GM19324 (cell line): ENCODE measurements around the gene TANC1.

Experiments used
- ATAC-seq: cut with Tn5 transposase; IDR thresholded peaks from one replicate; pipeline ENCODE4 v1.9.1; 2021; ENCODE audit warnings: mild to moderate bottlenecking, moderate library complexity; ENCODE audit not compliant: unreplicated experiment, low FRiP score

Gene TANC1

DNA sequence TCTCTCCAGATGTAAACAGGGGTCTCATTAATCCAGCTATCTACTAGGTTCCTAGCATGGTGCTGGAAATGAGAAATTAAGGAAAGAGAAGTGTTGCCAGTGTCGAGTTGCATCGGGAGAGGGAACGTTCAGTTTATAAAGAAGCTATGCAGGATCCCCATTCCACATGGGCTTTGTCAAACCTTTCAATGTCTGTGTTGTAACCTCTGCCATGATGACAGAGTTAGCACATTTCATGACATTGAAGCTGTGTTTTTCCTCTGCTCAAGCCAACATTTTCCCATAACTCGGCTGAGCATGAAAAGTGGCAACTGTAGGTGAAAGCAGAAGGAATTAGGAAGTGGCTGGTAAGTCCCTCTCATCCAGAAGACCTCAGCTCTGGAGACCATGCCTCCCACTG is 184.6 kb downstream of the TANC1 start:
- ATAC-seq = no peak

DNA sequence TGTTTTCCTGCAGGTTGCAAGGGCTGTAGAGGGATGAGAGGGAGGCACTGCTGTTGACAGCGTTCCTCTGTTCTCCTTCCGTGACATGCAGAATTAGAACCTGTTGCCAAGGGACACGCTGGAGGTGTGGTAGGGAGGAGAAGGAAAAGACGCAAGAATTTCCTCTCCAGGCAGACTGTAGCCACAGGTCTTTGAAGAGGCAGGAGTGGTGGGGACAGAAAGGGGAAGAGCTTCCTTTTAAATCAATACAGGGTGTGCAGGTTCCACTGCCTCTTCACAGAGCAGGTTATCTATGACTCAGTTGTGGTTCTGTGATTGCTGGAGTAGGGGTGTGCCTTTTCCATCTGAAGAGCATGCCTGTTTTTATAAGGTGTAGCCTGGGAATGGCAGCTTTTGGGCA is 185.0 kb downstream of the TANC1 start:
- no peak for ATAC-seq

DNA sequence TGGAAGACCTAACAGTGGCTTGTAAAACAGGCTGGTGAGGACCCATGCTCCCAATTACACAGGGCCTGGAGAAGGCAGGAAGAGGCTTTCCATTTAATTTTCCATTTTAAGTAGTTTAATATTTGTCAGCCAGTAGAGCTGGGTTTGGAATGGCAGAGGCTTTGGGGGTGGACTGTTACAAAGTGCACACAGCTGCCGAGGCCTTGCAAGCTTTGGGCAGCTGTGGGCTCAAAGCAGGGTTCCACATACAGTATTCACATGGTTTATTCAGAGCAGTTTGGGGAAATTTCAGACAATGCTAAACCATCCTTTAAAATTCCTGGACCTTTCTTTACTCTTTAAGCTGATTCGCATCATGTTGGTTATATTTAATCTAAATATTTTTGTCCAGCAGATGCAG is 185.5 kb downstream of the TANC1 start:
- no peak for ATAC-seq

DNA sequence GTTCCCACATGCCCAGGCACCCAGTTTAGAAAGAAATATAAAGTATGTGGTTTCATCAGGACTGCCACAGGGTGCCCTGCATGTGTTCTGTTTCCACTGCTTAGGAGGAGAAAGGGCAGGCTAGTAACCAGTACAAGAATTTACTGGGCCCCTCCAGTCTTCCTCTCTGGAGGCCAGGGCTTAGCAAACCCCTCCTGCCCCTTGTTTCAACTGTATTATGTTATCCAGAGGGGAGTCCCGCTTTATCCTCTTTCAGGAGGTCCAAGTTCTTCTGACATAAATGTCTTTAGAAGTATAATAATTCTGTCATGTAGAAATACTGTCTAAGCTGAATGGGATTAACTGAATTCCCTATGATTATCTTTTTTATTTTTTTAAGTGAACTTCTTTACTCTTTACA is 185.9 kb downstream of the TANC1 start:
- no peak for ATAC-seq

DNA sequence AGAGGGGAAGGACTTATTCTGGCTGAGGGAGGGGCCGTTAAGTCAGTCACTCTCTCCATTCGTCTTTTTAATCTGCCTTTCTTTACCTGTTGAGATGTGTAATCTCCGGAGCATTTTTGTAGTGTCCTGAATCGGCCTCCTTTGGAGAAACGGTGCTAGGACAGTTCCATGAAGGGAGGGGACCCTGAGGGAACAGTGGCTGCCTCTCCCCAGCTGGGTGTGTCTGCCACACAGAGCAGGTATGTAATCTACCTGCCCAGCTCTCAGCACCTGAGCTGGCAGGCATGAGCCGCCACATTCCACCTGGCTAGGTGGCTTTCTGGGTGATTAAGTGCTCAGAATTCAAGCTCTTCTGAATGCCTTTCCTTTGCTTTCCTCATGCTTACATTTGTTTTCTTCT is 186.9 kb downstream of the TANC1 start:
- no peak for ATAC-seq

DNA sequence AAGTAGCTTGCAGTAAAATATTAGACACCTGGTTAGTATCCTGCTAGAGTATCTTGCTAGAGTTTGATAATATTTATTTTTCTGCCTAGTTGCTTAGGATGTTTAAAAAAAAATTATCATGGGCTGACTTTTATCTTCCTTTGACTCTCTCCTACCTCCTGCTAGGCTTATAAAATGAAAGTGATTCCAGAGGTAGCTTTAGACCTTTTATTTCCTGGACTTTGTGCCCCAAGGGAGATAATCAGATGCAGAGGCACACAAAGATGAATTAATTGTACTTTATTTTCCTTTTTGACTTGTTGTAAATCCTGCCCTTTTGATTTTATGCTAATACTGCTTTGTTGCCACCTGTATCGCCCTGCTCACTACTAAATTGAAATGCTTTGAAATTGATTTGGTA is 187.4 kb downstream of the TANC1 start:
- ATAC-seq = no peak

DNA sequence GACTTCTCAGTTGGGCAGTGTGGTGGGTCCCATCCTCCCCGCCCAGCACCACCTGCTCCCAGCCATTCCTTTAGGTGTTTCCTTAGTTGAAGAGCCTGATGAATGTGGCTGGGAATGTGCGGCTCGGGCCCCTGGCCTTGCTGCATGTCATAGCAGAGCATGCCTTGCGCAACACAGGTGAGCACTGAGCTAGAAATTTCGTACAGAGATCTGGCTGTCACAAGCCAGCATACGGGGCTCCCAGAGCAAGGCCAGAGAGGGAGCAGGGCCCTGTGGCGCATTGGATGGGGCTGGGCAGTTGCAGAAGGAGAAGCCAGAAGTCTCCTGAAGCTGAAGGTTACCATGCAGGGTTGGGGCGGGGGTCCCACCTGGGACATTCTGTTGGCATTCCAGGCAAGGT is 188.4 kb downstream of the TANC1 start:
- no peak for ATAC-seq

DNA sequence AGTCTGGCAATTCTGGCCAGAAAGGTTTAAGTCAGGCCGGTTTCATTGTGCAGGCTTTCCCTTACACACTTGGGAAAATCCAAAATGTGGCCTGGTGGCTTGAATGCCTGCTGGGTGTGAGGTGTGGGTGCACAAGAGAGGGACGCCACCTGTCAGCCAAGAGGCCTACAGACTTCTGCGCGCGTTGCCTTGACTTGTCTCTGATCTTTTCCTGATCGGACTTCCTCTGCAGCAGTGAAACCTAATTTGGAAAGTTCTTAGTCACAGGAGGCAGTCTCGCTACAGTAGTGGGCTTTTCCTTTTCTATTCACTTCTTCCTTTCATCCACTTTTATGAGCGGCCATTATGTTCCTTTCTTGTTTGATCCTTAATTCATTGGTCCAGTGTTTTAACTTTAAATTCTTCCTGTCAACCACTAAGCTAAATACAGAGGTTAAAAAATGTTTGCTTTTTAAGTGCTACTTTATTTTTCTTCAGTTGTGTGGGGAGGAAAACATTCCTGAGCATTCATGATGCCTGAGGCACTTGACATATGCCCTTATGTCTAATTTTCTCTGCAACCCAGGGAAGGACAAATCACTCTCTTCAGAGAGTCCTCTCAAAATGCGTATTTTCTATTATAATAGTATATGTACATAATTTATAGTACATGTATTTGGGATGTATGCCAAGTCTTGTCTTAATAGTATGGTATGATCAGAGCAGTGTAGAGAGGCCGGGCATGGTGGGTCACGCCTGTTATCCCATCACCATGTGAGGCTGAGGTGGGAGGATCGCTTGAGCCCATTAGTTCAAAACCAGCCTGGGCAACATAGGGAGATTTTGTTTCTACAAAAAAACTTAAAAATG is 189.1 kb downstream of the TANC1 start:
- ATAC-seq = no peak

DNA sequence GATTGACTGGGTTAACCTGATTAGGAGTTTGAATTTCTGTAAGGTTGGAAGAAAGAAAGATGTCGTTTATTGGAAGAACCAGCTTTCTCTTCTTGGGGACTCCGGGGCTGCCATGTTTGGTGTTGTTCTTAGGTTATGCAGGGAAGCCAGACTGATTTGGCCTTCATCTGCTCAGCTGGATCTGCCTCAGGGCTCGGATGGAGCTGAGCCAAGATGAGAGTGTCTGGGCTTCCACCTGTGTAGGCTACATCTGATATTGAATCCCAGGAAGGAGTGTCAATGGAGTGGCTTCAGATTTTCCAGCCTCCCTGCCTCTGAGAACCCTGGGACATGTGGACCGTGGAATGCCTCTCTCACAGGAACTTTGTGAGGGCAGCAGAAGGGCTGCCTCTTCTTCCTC is 192.0 kb downstream of the TANC1 start:
- ATAC-seq = no peak

DNA sequence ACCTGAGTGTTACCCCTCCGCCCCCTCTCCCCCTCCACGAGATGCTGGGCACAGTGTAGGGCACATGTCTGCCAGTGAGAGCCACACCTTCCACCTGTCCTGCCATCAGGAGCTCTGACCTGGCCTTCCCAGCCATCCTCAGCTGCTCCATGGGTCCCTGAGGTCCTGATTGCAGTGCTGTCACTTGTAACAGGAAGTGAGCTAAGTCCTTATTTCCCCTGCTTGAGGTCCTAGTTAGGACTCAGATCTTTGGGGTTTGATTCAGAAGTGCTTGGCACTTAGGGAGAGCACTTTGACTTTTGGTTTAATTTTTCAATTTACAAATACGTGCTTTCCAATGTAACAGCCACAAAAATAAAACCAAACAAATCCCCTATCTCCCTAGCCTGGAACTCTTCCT is 192.5 kb downstream of the TANC1 start:
- no peak for ATAC-seq

DNA sequence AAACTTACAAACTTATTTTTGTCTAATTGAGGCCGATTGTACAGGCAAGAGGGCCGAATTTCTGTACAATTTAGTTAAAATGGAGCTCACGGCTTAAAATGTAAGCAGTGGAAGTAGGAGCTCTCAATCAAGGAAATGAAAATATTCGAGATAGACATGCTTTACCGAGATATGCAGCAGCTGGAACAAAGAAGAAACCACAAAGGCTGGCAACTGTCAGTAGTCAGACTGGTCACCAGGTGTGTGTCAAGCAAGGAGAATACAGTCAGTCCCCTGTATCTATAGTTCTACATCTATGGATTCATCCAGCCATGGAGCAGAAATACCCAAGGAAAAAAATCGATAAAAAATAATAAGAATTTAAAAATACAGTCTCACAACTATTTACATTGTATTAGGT is 195.5 kb downstream of the TANC1 start:
- ATAC-seq = no peak

DNA sequence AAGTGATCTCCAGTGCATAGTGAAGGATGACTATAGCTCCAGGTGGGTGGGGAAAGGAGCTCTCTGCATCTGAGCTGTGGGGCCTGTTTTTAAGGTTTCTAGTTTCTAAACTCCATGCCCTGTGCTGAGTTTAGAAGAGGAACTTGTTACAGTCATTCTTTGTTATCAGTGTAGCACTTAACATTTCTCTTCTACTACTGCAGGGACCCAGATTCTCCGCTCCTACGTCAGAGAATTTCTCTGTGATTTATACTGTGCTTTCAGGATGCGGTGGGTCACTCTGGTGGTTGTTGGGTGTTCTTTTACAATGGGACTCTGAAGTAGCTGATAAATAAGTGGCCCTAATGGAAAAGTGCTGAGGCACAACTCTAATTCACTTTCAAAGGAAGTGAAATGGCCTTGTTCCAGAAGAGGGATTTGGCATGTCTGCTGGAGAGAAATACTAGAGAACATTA is 196.0 kb downstream of the TANC1 start:
- ATAC-seq = no peak

DNA sequence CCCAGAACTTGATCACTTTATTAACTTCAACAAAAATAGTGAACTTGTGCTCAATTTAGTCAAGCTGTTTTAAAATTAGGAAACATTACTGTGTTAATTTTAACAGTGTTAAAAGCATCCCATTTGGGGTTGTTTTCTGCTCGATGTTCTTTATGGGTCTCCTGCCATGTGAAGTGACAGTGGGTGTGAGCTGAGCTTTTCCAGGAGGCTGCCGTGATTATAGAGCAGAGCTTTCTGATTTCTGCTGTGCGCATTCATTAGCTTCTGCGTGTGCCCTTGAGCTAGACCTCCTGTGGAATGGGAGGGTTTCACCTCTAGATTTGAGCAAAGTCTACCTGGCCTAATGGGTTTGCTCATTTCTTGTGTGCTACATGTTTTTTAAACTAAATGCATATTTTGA is 196.6 kb downstream of the TANC1 start:
- ATAC-seq = no peak

DNA sequence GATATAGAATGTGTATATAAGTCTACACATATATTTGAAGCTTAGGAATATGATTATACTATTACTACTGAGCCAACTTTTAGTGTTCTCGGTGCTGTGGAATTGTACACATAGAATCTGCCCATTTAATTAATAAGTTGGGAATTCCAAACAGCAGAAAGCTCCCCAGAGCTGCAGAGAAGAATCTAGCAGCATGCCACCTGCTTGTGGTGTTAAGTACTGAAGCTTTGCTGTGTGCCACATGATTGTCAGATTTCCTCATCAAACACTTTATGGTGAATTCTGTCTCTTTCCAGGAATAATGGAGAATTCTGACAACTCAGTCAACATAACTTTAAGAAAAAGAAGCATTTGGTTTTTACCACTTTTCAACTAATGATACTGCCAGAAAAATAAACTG is 200.3 kb downstream of the TANC1 start:
- no peak for ATAC-seq

DNA sequence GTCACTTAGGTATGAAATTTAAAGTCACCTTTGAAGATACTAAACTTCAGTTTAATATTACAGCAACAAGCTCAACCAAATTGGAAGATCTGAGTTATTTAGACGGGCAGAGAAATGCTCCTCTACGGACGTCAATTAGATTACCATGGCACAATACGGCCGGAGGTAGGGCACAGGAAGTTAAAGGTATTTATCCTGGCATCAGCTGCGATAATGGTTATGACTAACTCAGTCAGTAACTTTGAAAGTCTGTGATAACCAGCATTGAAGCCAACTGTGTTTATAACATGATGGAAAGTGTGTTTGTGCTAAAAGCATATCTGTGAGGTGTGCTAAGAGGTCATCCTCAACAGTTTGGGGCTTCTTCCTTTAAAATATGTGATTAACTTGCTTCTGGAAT is 200.7 kb downstream of the TANC1 start:
- no peak for ATAC-seq

DNA sequence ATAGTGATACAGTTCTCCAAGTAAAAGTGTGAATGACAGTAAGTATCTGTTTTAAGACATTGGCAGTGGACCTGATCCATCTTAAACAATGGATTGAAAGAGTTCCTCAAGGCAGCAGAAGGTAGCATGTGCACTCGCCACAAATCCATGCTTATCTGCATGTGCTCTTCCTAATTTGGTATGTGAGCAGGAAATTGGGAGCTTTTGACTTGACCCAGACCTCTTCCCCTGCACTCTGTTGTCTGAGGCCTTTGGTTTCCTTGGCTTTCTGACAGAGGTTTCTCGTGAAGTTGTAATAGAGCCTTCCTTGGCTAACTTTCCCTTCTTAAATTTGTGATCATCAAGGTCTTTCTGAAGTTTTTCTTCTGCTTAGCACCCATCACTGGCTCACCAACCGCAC is 204.0 kb downstream of the TANC1 start:
- ATAC-seq = no peak

DNA sequence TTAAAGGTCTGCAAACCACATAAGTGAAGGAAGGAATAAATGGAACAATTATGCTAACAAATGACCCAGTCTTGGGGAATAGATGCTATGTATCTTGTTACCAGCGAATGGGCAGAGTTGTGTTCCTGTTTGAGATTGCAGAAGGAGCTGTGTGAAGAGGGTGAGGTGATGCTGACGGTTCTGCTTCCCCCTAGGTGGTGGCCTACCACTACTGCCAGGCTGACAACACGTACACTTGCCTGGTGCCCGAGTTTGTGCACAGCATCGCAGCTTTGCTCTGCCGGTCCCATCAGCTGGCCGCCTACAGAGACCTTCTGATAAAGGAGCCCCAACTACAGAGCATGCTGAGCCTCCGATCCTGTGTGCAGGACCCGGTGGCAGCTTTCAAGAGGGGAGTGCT is 206.3 kb downstream of the TANC1 start:
- no peak for ATAC-seq

DNA sequence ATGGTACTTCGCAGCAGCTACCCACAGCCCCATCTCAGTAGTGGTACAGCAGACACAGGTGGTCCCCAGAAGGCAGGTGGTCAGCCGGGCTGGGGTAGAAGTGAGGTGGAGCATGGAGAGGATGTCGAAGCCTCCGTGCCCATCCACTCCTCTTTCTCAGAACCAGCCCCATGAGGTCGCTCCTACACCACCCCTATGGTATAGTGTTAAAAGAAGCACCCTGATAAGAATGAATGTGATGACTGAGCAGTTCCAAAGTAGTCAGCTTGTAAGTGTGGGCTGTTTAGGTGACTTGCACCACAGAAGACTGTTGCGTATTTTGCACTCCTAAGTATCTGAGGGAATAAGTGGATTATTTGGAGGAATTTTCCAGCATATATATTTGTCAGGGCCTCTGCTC is 206.7 kb downstream of the TANC1 start:
- no peak for ATAC-seq

DNA sequence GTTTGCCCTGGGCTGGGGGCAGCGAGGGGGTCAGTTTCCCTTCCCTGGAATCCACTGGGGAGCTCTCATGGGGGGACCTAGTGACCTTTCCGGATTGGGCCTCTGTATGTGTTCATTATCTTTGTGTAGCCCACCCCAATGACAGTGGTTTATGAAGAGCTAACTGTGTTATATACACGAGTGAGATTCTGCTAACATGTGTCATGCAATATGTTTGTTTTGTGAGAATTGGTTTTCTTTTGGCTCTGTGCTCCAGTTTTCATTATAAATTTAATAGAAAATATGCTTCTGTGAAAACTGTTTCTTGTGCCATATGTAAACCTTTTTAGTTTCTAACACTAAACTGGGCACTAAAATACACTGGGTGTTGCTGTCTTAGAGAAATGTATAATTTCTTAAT is 207.5 kb downstream of the TANC1 start:
- ATAC-seq = no peak

DNA sequence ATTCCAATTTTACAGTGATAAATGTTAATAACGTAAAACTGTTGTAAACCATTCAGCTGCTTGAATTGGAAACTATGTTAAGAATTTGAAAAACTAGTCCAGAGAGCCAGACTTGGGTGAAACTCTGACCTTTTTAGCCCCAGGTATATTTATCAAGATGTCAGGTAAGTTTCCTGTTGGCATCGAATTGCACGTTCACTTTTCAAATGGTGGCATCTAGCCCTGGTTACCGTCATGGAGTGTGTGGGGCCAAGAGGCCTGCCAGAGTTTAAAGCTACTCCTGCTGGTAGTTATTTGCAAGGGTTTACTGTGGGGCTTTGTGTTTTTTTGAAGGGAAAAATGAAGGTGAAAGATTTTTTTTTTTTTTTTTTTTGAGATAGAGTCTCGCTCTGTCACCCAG is 208.1 kb downstream of the TANC1 start:
- ATAC-seq = no peak

DNA sequence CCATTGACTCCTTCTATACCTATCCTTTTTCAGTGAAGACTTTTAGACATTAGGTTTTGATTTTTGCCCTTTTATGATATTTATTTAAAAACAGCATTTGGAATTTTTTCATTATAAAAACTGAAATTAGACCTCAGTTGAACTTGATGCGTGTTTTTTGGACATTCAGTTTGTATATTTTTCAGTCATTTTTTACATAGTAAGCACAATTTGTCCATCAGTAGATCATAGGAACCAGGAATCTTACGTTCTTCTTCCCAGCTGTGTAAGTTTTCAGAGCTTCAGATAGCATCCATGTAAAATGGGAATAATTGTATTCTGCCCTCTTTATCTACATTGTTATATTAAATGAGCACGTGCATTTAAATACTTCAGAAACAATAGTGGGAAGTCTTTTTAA is 208.9 kb downstream of the TANC1 start:
- no peak for ATAC-seq

DNA sequence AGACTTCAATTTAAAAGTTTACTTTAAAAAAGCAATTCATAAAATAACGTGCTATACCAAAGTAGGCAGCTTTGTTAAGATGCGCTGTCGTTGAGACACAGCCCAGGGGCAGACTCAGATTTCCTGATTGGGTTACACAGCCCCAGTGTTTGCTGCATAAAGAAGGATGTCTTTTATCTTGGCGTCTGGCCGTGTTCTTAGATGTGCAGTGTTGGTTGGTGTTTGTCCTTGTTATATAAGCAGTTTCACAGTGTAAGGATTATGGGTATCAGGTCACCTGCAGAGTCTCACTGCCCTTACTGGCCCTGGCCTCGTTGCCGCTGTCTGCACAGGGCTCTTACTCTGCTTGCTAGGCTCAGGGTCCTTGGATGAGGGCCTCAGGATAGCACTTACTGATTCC is 209.5 kb downstream of the TANC1 start:
- no peak for ATAC-seq

DNA sequence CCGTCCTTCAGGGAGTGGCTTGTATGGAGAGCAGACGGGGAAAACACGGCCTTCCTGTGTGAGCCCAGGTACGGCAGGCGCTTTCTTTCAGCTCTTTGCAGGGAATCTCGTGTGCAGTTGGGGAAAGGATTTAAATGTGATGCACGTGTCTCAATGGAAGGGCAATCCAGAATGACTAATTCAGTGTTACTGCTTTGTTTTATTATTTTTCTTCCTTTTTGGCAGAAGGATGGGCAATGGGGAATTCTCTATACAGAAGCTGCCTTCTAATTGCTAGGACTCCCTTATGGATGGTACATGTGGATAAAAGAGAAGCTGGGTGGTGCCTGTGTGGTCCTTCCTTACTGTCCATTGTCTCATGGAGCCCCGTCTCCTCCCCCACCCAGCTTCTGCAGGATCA is 210.7 kb downstream of the TANC1 start:
- no peak for ATAC-seq
